ENCODE measurements around the gene ZFP1. TPM values are rescaled to one million over a fixed set of nuclear protein-coding genes. Genes with fewer than 3 reads are reported as not detected.

Gene ZFP1
- total RNA-seq, 1 experiment from 2014 or later, result 9.7 TPM

- 0 out of 2 replicates have a peak, but pooled peaks have one; percentile 32 for TF ChIP-seq IRF1 (CRISPR knock-in tag; IDR thresholded peaks at IDR 0.05)
- no peak for TF ChIP-seq FOXJ3 (CRISPR knock-in tag; IDR thresholded peaks at IDR 0.05; ENCODE audit: borderline replicate concordance)
- no peak for TF ChIP-seq CBFB (CRISPR knock-in tag; IDR thresholded peaks at IDR 0.05; ENCODE audit: low read depth)
- peak; percentile 62; the same call in 1 of the 2 replicates for TF ChIP-seq TEAD1 (CRISPR knock-in tag; IDR thresholded peaks at IDR 0.05)
- no peak for TF ChIP-seq TP53 (CRISPR knock-in tag; IDR thresholded peaks at IDR 0.05)
- TF ChIP-seq NR1H2 (CRISPR knock-in tag; IDR thresholded peaks at IDR 0.05), result no peak
- no peak for TF ChIP-seq FOXP4 (CRISPR knock-in tag; IDR thresholded peaks at IDR 0.05)
- no peak for TF ChIP-seq ZNF317 (CRISPR knock-in tag; IDR thresholded peaks at IDR 0.05; ENCODE audit: borderline replicate concordance, low read depth)
- TF ChIP-seq, protein P1, sequence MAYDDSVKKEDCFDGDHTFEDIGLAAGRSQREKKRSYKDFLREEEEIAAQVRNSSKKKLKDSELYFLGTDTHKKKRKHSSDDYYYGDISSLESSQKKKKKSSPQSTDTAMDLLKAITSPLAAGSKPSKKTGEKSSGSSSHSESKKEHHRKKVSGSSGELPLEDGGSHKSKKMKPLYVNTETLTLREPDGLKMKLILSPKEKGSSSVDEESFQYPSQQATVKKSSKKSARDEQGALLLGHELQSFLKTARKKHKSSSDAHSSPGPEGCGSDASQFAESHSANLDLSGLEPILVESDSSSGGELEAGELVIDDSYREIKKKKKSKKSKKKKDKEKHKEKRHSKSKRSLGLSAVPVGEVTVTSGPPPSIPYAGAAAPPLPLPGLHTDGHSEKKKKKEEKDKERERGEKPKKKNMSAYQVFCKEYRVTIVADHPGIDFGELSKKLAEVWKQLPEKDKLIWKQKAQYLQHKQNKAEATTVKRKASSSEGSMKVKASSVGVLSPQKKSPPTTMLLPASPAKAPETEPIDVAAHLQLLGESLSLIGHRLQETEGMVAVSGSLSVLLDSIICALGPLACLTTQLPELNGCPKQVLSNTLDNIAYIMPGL (CRISPR knock-in tag; IDR thresholded peaks at IDR 0.05), result no peak
- no peak for TF ChIP-seq ZNF396 (CRISPR knock-in tag; IDR thresholded peaks at IDR 0.05; ENCODE audit: borderline replicate concordance)
- no peak for TF ChIP-seq ZNF425 (CRISPR knock-in tag; conservative IDR thresholded peaks at IDR 0.05)
- TF ChIP-seq, protein P2, sequence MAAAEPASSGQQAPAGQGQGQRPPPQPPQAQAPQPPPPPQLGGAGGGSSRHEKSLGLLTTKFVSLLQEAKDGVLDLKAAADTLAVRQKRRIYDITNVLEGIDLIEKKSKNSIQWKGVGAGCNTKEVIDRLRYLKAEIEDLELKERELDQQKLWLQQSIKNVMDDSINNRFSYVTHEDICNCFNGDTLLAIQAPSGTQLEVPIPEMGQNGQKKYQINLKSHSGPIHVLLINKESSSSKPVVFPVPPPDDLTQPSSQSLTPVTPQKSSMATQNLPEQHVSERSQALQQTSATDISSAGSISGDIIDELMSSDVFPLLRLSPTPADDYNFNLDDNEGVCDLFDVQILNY (CRISPR knock-in tag; IDR thresholded peaks at IDR 0.05), result no peak
- no peak for TF ChIP-seq ESRRA (CRISPR knock-in tag; IDR thresholded peaks at IDR 0.05; ENCODE audit: borderline replicate concordance)
- TF ChIP-seq ZNF121 (CRISPR knock-in tag; IDR thresholded peaks at IDR 0.05), result no peak
- no peak for TF ChIP-seq ZNF263 (CRISPR knock-in tag; IDR thresholded peaks at IDR 0.05; ENCODE audit: low read depth)
- TF ChIP-seq NFE2L1 (CRISPR knock-in tag; IDR thresholded peaks at IDR 0.05), result 0 out of 2 replicates have a peak, but pooled peaks have one; percentile 12
- TF ChIP-seq STAT6 (CRISPR knock-in tag; conservative IDR thresholded peaks at IDR 0.05; ENCODE audit: low read depth), result no peak
- no peak for TF ChIP-seq MXD4 (CRISPR knock-in tag; IDR thresholded peaks at IDR 0.05; ENCODE audit: borderline replicate concordance)
- TF ChIP-seq ELF4 (CRISPR knock-in tag; IDR thresholded peaks at IDR 0.05; ENCODE audit: low read depth), result no peak
- no peak; the same call in 1 of the 2 replicates for TF ChIP-seq SP1 (CRISPR knock-in tag; conservative IDR thresholded peaks at IDR 0.05)
- TF ChIP-seq USF2 (CRISPR knock-in tag; IDR thresholded peaks at IDR 0.05), result no peak
- no peak for TF ChIP-seq MLX (CRISPR knock-in tag; IDR thresholded peaks at IDR 0.05)
- TF ChIP-seq HMGA2 (CRISPR knock-in tag; IDR thresholded peaks at IDR 0.05), result no peak
- TF ChIP-seq, protein P3, sequence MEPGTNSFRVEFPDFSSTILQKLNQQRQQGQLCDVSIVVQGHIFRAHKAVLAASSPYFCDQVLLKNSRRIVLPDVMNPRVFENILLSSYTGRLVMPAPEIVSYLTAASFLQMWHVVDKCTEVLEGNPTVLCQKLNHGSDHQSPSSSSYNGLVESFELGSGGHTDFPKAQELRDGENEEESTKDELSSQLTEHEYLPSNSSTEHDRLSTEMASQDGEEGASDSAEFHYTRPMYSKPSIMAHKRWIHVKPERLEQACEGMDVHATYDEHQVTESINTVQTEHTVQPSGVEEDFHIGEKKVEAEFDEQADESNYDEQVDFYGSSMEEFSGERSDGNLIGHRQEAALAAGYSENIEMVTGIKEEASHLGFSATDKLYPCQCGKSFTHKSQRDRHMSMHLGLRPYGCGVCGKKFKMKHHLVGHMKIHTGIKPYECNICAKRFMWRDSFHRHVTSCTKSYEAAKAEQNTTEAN (CRISPR knock-in tag; IDR thresholded peaks at IDR 0.05), result no peak
Measured at GRCh38 chr16:75110637-75111513, 37.4 kb upstream of the ZFP1 start (continued).
